HG02763 (cell line): Measurements from ENCODE around the gene PHYH.
"Not testable (repeated sequence)": the region's sequence is repeated elsewhere in the genome, so short reads cannot be mapped to it uniquely, and the experiment has no call there.

ENCODE experiments used
- ATAC-seq: cut with Tn5 transposase; IDR thresholded peaks from one replicate; pipeline ENCODE4 v1.9.1; 2021; ENCODE audit warnings: mild to moderate bottlenecking, moderate library complexity; ENCODE audit not compliant: unreplicated experiment

The PHYH gene

DNA sequence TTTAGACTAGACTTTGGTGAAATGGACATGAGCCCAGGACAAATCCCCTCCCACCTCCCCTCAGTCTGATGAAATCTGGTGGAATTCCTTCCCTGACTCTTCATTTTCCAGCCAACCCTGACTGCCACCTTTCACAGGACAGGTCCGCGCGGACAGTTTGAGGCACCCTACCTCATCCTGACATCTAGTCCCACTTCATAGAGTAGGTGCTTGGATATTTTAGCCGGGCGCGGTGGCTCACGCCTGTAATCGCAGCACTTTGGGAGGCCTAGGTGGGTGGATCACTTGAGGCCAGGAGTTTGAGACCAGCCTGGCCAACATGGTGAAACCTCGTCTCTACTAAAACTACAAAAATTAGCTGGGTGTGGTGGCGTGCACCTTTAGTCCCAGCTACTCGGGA lies 23.7 kb downstream of the PHYH start:
- ATAC-seq: not testable (repeated sequence)

GRCh38 chr10:13272164-13272571 lies 27.7 kb downstream of the PHYH start:
- no peak for ATAC-seq

- peak; percentile 56 for ATAC-seq
Observed at GRCh38 chr10:13271552-13272163, 28.2 kb downstream of the PHYH start.

DNA sequence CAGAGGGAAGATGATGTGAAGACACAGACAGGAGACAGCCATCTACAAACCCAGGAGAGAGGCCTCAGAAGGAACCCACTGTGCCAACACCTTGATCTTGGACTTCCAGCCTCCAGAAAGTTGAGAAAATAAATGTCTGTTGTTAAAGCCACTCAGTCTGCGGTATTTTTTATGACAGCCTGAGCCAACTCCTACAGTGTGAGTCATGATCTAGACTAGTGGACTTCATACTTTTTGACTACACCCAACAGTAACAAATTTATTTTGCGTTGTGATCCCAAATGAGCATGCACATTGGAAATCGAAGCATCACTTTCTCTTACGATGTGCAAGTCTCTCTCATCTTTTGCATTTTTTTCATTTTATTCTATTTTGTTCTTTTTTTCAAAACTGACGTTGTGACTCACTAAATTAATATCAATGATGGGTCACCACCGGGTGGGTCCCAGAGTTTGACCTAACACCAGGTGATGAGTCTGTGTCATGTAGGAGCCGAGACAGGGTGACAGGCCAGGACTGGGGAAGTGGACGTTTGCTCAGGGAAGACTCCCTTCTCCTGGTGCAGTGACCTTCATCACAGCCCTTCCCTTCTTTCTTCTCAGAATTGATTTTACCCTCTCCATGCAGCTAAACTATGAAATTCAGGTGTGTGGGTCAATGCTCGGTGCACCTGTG lies 28.9 kb downstream of the PHYH start:
- ATAC-seq: no peak

- ATAC-seq: no peak
Observed at GRCh38 chr10:13268841-13269240, 31.0 kb downstream of the PHYH start.

- no peak for ATAC-seq
Observed at GRCh38 chr10:13268310-13268709, 31.6 kb downstream of the PHYH start.

- no peak for ATAC-seq
Observed at GRCh38 chr10:13263591-13263990, 36.3 kb downstream of the PHYH start.

- no peak for ATAC-seq
Observed at GRCh38 chr10:13262433-13262832, 37.4 kb downstream of the PHYH start.

DNA sequence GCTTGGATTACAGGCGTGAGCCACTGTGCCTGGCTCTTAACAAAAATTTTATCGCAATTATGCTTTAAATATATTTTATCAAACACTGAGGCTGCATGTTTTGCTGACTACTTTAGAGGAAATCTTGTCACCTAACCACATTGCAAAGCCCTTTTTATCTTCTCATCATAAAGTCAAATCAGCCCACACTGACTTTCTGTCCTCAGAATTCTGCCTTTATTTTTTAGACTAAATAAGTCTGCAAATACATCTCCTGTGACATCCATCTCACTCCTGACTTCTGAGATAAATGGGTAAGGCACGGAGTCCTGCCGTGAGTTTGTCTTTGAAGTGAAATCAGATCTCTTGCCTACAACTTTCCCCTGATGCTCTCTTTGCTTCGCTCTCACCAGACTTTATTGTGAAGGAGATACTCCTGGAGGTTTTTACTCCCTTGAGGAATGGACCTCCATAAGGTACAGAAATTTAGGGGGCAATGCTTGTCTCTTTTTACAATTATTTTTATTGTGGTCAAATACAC lies 42.2 kb downstream of the PHYH start:
- no peak for ATAC-seq

- no peak for ATAC-seq
Observed at GRCh38 chr10:13256627-13257026, 43.2 kb downstream of the PHYH start.

- ATAC-seq: no peak
Observed at GRCh38 chr10:13253726-13254125, 46.1 kb downstream of the PHYH start.

- no peak for ATAC-seq
Observed at GRCh38 chr10:13247784-13248183, 52.1 kb downstream of the PHYH start.

DNA sequence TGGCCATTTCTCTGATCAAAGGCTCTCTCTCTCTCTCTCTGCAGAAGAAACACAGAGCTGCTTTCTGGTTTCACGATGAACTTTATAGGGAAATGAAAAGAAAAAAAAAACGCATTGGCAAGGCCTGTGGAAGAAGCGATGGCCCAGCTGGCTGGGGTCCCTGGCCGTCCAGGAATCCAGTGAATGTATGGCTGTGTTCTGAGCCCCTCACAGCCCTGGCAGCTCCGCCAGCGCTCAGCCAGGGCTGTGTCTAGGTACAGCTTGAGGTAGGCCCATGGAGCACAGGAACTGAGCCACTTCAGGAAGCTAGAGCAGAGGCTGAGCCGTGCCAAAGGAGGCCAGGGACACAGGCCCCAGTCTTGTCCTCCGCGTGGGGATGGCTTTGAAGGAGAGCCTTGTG lies 52.6 kb downstream of the PHYH start:
- no peak for ATAC-seq

- ATAC-seq: not testable (repeated sequence)
Observed at GRCh38 chr10:13242260-13242659, 57.6 kb downstream of the PHYH start.

DNA sequence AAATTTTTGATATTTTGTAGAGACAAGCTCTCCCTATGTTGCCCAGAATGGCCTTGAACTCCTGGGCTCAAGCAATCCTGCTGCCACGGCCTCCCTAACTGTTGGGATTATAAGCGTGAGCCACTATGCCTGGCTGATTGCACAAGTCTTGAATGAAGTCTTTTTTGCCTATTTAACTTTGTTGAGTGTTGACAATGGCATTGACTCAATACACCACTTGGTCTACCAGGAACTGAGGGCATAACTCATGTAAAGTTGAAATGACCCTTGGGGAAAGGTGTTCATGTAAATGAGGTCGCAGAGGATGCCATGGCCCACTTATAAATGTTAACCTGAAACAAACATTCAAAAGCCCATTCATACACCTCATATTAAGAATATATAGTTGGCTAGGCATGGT lies 58.3 kb downstream of the PHYH start:
- ATAC-seq: no peak

- ATAC-seq: no peak
Observed at GRCh38 chr10:13239923-13240322, 59.9 kb downstream of the PHYH start.

DNA sequence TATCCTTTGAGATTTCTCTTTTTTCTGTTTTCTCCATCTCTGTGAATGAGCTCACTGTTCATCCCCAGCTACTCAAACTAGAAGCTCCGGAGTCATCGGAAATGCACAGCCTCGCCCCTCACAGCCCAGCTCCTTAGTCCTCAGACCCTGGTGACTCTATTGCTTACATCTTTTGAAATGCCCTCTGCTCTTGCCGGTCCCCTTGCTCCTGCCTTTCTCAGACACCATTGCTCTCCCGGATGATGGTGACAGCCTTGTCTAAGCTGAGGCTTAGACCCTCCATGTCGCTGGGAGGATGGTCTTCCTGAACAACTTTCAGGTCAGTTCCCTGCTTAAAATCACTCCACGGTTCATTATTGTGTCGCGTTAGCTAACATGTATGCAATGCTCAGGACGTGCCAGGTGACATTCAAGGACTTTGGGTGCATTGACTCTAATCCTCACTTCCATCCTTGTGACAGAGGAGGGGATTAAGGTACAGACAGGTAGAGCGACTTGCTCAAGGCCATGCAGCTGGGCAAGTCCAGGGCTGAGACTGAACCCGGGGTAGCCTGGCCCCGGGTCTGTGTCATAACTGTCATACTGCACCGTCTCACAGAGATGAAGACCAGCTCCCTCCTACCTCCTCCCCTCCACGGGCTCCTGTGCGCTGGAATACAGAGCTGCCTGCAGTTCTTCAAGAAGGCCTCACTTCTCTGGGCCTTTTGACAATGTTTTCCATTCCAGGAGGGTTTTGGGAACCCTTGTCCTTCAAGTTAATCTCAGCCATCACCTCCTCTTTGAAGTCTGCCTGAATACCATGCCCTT lies 61.4 kb downstream of the PHYH start:
- ATAC-seq: no peak

DNA sequence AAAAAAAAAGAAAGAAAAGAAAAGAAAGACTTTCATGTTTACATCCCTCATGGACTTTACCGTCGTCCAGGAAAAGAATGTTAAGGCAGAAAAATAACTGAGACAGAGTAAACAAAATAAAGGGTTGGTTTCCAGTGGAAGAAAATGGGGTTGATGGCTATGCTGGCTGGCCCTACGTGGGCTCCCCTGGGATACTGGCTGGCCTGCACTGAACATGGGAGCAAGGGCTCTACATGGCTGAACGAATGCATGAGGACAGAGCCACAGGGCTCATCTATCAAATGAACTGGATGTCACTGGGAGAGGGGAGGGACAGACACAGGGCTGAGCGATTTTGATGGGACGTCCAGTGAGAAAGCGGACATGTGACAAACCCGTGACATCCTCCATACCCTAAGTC lies 63.2 kb downstream of the PHYH start:
- ATAC-seq: no peak

- not testable (repeated sequence) for ATAC-seq
Observed at GRCh38 chr10:13234736-13235135, 65.1 kb downstream of the PHYH start.

DNA sequence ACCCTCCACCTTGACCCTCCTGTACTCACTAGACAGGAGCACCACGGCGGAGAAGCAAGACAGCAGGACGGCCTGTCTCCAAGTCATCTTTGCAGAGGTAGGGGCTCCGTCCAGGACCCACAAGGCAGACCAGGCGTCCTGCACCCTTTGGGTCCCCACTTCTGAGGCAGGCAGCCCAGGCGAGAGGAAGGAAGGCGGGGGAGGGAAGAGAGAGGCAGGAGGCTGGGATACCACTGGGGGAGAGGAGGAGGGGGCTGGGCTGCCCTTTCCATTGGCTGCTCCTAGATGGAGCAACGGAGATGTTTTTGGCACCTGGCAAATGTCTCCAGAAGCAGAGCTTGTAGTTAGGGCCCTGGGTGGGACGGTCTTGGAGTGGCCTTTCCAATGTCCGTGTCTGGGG lies 65.7 kb downstream of the PHYH start, which contains the start of gene UCMA:
TSS of gene UCMA (minus strand) at position 203 of the 400 bp plus-strand sequence. CDS start at position 87, 116 bp downstream.
- ATAC-seq: no peak

DNA sequence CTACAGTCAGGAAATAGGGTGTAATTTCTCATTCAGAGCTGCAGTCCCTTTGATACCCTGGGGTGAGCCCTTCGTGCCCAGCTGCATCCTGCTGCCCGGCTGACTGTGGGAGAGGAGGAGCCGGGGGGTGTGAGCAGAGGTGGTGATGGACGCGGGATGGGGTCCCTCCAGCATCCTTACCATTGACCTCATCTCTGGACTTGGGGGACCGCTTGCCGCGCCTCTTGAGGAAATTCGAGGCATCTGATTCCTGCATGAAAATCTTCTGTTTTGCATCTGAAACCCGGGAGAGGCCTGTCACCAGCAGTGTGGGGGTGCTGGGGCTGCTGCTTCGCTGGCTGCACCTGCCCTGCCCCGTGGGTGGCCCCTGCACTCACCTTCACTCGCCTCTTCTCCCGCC lies 66.5 kb downstream of the PHYH start:
- ATAC-seq: no peak

DNA sequence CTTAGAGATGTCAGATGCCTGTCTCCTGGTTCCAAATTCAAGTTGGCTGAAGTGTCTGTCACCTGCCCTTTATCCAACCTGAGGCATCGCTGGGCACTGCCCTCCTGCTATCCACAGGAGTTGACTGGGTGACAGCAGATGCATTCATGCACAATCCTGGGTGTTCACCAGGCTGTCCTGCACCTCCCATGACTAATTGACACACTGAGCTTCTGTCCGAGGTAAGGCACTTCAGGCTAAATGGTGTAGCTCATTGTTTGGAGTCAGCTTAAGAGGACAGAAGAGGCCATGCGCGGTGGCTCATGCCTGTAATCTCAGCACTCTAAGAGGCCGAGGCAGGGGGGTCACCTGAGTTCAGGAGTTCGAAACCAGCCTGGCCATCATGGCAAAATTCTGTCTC lies 68.1 kb downstream of the PHYH start:
- ATAC-seq: no peak
